HG02884 (cell line): ENCODE measurements around the gene SPTLC1.
"Not testable (repeated sequence)": the region's sequence is repeated elsewhere in the genome, so short reads cannot be mapped to it uniquely, and the experiment has no call there.

Experiments used
- ATAC-seq: cut with Tn5 transposase; IDR thresholded peaks from one replicate; pipeline ENCODE4 v1.9.1; 2021; ENCODE audit warnings: mild to moderate bottlenecking, moderate library complexity; ENCODE audit not compliant: unreplicated experiment

SPTLC1 gene

GRCh38 chr9:92115071-92115858 is at the start of gene SPTLC1:
Gene SPTLC1, minus strand, starts transcription at chr9:92115413. Its CDS starts 43 bp downstream, at chr9:92115370.
- peak; percentile 94 for ATAC-seq

- ATAC-seq = no peak
Observed at GRCh38 chr9:92164975-92165374, 49.8 kb upstream of the SPTLC1 start.

GRCh38 chr9:92164490-92164889 is 49.3 kb upstream of the SPTLC1 start:
- ATAC-seq = no peak

- ATAC-seq = no peak
Observed at GRCh38 chr9:92163276-92163675, 48.1 kb upstream of the SPTLC1 start.

GRCh38 chr9:92160786-92161185 is 45.6 kb upstream of the SPTLC1 start:
- ATAC-seq = no peak

- ATAC-seq = no peak
Observed at GRCh38 chr9:92159058-92159457, 43.8 kb upstream of the SPTLC1 start.

- ATAC-seq = no peak
Observed at GRCh38 chr9:92158097-92158601, 42.9 kb upstream of the SPTLC1 start.

- ATAC-seq = not testable (repeated sequence)
Observed at GRCh38 chr9:92155736-92156135, 40.5 kb upstream of the SPTLC1 start.

GRCh38 chr9:92155221-92155620 is 40.0 kb upstream of the SPTLC1 start:
- ATAC-seq = no peak

GRCh38 chr9:92153466-92154415 is 38.5 kb upstream of the SPTLC1 start:
- not testable (repeated sequence) for ATAC-seq

GRCh38 chr9:92151691-92152393 is 36.6 kb upstream of the SPTLC1 start:
- no peak for ATAC-seq

GRCh38 chr9:92150501-92151470 is 35.6 kb upstream of the SPTLC1 start:
- not testable (repeated sequence) for ATAC-seq

- no peak for ATAC-seq
Observed at GRCh38 chr9:92147852-92148180, 32.6 kb upstream of the SPTLC1 start.

GRCh38 chr9:92147030-92147851 is 32.0 kb upstream of the SPTLC1 start:
- no peak for ATAC-seq

GRCh38 chr9:92146610-92147009 is 31.4 kb upstream of the SPTLC1 start:
- ATAC-seq = no peak

GRCh38 chr9:92145784-92146183 is 30.6 kb upstream of the SPTLC1 start:
- not testable (repeated sequence) for ATAC-seq

- ATAC-seq = no peak
Observed at GRCh38 chr9:92142329-92142728, 27.1 kb upstream of the SPTLC1 start.

- no peak for ATAC-seq
Observed at GRCh38 chr9:92141144-92142129, 26.2 kb upstream of the SPTLC1 start.
